ENCODE data around the gene COL24A1.

DNA sequence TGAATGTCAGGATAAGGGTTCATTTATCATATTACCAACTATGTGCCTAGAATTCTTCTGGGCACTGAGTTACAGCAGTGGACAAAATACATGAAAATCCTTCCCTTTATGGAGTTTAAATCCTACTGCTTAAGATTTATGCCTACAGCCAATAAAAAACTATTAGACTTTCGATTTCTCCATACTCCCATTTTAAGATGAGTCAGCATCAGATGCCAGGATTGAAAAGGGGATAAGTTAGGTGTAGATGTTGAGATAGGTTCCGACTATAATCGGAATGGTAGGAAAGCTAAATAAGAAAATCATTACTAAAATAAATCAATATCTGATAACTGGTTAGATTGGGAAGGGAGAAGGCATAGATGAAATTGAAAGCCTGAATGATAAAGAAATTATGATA lies 3.2 kb upstream of the COL24A1 start:
- TF ChIP-seq, protein P1, sequence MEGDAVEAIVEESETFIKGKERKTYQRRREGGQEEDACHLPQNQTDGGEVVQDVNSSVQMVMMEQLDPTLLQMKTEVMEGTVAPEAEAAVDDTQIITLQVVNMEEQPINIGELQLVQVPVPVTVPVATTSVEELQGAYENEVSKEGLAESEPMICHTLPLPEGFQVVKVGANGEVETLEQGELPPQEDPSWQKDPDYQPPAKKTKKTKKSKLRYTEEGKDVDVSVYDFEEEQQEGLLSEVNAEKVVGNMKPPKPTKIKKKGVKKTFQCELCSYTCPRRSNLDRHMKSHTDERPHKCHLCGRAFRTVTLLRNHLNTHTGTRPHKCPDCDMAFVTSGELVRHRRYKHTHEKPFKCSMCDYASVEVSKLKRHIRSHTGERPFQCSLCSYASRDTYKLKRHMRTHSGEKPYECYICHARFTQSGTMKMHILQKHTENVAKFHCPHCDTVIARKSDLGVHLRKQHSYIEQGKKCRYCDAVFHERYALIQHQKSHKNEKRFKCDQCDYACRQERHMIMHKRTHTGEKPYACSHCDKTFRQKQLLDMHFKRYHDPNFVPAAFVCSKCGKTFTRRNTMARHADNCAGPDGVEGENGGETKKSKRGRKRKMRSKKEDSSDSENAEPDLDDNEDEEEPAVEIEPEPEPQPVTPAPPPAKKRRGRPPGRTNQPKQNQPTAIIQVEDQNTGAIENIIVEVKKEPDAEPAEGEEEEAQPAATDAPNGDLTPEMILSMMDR (IDR thresholded peaks at IDR 0.05 in 2 of 3, conservative IDR thresholded peaks at IDR 0.05 in 1 of 3; ENCODE audit: borderline replicate concordance in 1 of 3, insufficient read depth in 1 of 3, low read depth in 2 of 3, low read length in 2 of 3): no peak
- no peak for TF ChIP-seq POLR2A (IDR thresholded peaks at IDR 0.05; ENCODE audit: borderline replicate concordance, extremely low read depth, insufficient read depth, insufficient read length)
- no peak for TF ChIP-seq EZH2 (IDR thresholded peaks at IDR 0.05)
- TF ChIP-seq, protein P2, sequence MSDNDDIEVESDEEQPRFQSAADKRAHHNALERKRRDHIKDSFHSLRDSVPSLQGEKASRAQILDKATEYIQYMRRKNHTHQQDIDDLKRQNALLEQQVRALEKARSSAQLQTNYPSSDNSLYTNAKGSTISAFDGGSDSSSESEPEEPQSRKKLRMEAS (IDR thresholded peaks at IDR 0.05): no peak
- no peak for TF ChIP-seq POLR2AphosphoS5 (IDR thresholded peaks at IDR 0.05; ENCODE audit: low read depth, low read length)
- TF ChIP-seq SP1 (IDR thresholded peaks at IDR 0.05; ENCODE audit: low read depth): no peak
- no peak for TF ChIP-seq EZH2phosphoT487 (IDR thresholded peaks at IDR 0.05; ENCODE audit: borderline replicate concordance)
- TF ChIP-seq CEBPB (IDR thresholded peaks at IDR 0.05; ENCODE audit: low read depth): no peak
- TF ChIP-seq SRF (IDR thresholded peaks at IDR 0.05; ENCODE audit: low read depth): no peak
- TF ChIP-seq YY1 (IDR thresholded peaks at IDR 0.05; ENCODE audit: extremely low read depth, insufficient replicate concordance, low read depth, low read length): no peak
- no peak for TF ChIP-seq ZFX (IDR thresholded peaks at IDR 0.05)

Measured in HCT116 (cell line).